WTC11 (cell line): Measurements from ENCODE around the gene PI3.

Experiments
- AFF4 ChIP-seq: sonication (generic); formaldehyde crosslinking; IDR thresholded peaks from 2 replicates; pipeline ENCODE4 v1.8.1; 2023; ENCODE audit warnings: mild to moderate bottlenecking, missing genetic modification reagents, borderline replicate concordance
- ARID4B ChIP-seq: sonication (generic); formaldehyde crosslinking; IDR thresholded peaks from 2 replicates; pipeline ENCODE4 v1.8.0; 2023; ENCODE audit warnings: missing genetic modification reagents, mild to moderate bottlenecking, borderline replicate concordance
- CTCF ChIP-seq: fragments of 200-600 bp; IDR thresholded peaks from 2 replicates; pipeline ENCODE4 v1.8.0; 2022; ENCODE audit warnings: antibody characterized with exemption
- GRHL2 ChIP-seq: fragments of 250-450 bp; sonication (Bioruptor Pico); IDR thresholded peaks from 2 replicates; pipeline ENCODE4 v1.8.0; 2022; ENCODE audit warnings: mild to moderate bottlenecking, moderate library complexity; ENCODE audit not compliant: insufficient replicate concordance, severe bottlenecking
- KAT7 ChIP-seq: sonication (generic); formaldehyde crosslinking; IDR thresholded peaks from 2 replicates; pipeline ENCODE4 v1.8.1; 2023; ENCODE audit warnings: missing genetic modification reagents, mild to moderate bottlenecking, borderline replicate concordance
- MAX ChIP-seq: sonication (generic); formaldehyde crosslinking; IDR thresholded peaks from 2 replicates; pipeline ENCODE4 v1.8.0; 2022; ENCODE audit warnings: mild to moderate bottlenecking, missing genetic modification reagents
- NR1H2 ChIP-seq: sonication (generic); formaldehyde crosslinking; IDR thresholded peaks from 2 replicates; pipeline ENCODE4 v1.9.0; 2021; ENCODE audit warnings: mild to moderate bottlenecking, moderate library complexity, missing genetic modification reagents
- NR2C2 ChIP-seq: sonication (generic); formaldehyde crosslinking; IDR thresholded peaks from 2 replicates; pipeline ENCODE4 v1.8.0; 2022; ENCODE audit warnings: mild to moderate bottlenecking, missing genetic modification reagents
- TCF7 ChIP-seq: sonication (generic); formaldehyde crosslinking; IDR thresholded peaks from 2 replicates; pipeline ENCODE4 v1.8.0; 2022; ENCODE audit warnings: mild to moderate bottlenecking, low read depth, missing genetic modification reagents, moderate library complexity
- TEAD4 ChIP-seq: sonication (generic); formaldehyde crosslinking; IDR thresholded peaks from 2 replicates; pipeline ENCODE4 v1.8.0; 2022; ENCODE audit warnings: mild to moderate bottlenecking, missing genetic modification reagents
- ZNF423 ChIP-seq: fragments of 250-450 bp; sonication (Bioruptor Pico); IDR thresholded peaks from 2 replicates; pipeline ENCODE4 v2.1.2; 2022; ENCODE audit warnings: mild to moderate bottlenecking, moderate library complexity
- ZNF671 ChIP-seq: fragments of 250-450 bp; sonication (Bioruptor Pico); IDR thresholded peaks from 2 replicates; pipeline ENCODE4 v1.8.0; 2021; ENCODE audit warnings: mild to moderate bottlenecking

GRCh38 chr20:45164906-45165305, 9.8 kb upstream of the PI3 start:
- no peak for TF ChIP-seq MAX
- TF ChIP-seq NR1H2 (CRISPR knock-in tag) = no peak
- no peak for TF ChIP-seq TEAD4
- no peak for TF ChIP-seq ZNF423
- TF ChIP-seq AFF4 = no peak
- no peak for TF ChIP-seq CTCF
- no peak for TF ChIP-seq TCF7
- no peak for TF ChIP-seq NR2C2 (CRISPR knock-in tag)
- TF ChIP-seq GRHL2 (CRISPR knock-in tag) = no peak
- no peak for TF ChIP-seq ZNF671
- no peak for TF ChIP-seq ARID4B (CRISPR knock-in tag)
- TF ChIP-seq KAT7 (CRISPR knock-in tag) = no peak
